NCI-H345 treated with DMSO at 0.1 percent for 48 hours (cell line): ENCODE measurements around the gene GDF9.
A peak's percentile ranks its signal among the peaks of the same experiment; 100 is the strongest.

Source experiments
- DNase-seq: peaks from one replicate; lab custom pipeline; 2025; ENCODE audit not compliant: unreplicated experiment; lab: John Stamatoyannopoulos, UW

Gene GDF9

GRCh38 chr5:132821350-132821749 lies 44.9 kb downstream of the GDF9 start:
- DNase-seq: no peak

- peak; percentile 66 for DNase-seq
These were observed 46.0 kb downstream of the GDF9 start for GRCh38 chr5:132820162-132820754.

GRCh38 chr5:132819468-132819867 lies 46.8 kb downstream of the GDF9 start:
- no peak for DNase-seq

- DNase-seq: no peak
These were observed 49.3 kb downstream of the GDF9 start for GRCh38 chr5:132817011-132817410.

GRCh38 chr5:132816554-132816953 lies 49.7 kb downstream of the GDF9 start:
- no peak for DNase-seq

- DNase-seq: no peak
These were observed 50.2 kb downstream of the GDF9 start for GRCh38 chr5:132816083-132816482.

- DNase-seq: no peak
These were observed 50.8 kb downstream of the GDF9 start for GRCh38 chr5:132815454-132815853.

GRCh38 chr5:132814503-132815294 lies 51.6 kb downstream of the GDF9 start:
- no peak for DNase-seq

GRCh38 chr5:132813599-132814502 lies 52.4 kb downstream of the GDF9 start:
- no peak for DNase-seq

GRCh38 chr5:132812781-132813598 lies 53.3 kb downstream of the GDF9 start, which contains the start of gene SOWAHA:
SOWAHA (plus strand) TSS chr5:132813302; CDS start chr5:132813622, 320 bp downstream.
- peak; percentile 5 for DNase-seq

GRCh38 chr5:132812123-132812765 lies 54.0 kb downstream of the GDF9 start:
- no peak for DNase-seq
